HepG2 (cell line): ENCODE results near the gene ANKS3. TPM values are rescaled to one million over a fixed set of nuclear protein-coding genes. Genes with fewer than 3 reads are reported as not detected.
A peak's percentile ranks its signal among the peaks of the same experiment; 100 is the strongest.

Experiments
- AGO2 ChIP-seq: fragments of 200-400 bp; formaldehyde crosslinking; optimal IDR thresholded peaks from 2 replicates; pipeline ENCODE3; 2017; ENCODE audit warnings: mild to moderate bottlenecking, low read depth, low read length, moderate library complexity
- ARID2 ChIP-seq: sonication (generic); formaldehyde crosslinking; IDR thresholded peaks from 2 replicates; pipeline ENCODE4 v1.8.1; 2022; ENCODE audit warnings: mild to moderate bottlenecking, missing genetic modification reagents, borderline replicate concordance
- BRD4 ChIP-seq: sonication (generic); formaldehyde crosslinking; IDR thresholded peaks from 2 replicates; pipeline ENCODE4 v1.4.0; 2020; ENCODE audit warnings: missing genetic modification reagents
- FOXA1 ChIP-seq, 2 experiments: fragments of 450-650 bp in 1 of 2; sonication (generic) in 1 of 2; formaldehyde crosslinking in 1 of 2; IDR thresholded peaks; 2 replicates each; pipeline versions ENCODE4 v1.4.0 to v1.6.1; 2016 to 2020; ENCODE audit warnings: missing genetic modification reagents in 1 of 2
- JUNB ChIP-seq: sonication (generic); formaldehyde crosslinking; IDR thresholded peaks from 2 replicates; pipeline ENCODE4 v1.8.0; 2022; ENCODE audit warnings: missing genetic modification reagents, mild to moderate bottlenecking, borderline replicate concordance
- KDM5B ChIP-seq: sonication (generic); formaldehyde crosslinking; IDR thresholded peaks from 2 replicates; pipeline ENCODE4 v1.4.0; 2020; ENCODE audit warnings: missing genetic modification reagents, mild to moderate bottlenecking, borderline replicate concordance
- KLF12 ChIP-seq: sonication (generic); formaldehyde crosslinking; IDR thresholded peaks from 2 replicates; pipeline ENCODE4 v1.4.0; 2020; ENCODE audit warnings: missing genetic modification reagents, borderline replicate concordance
- MTA1 ChIP-seq: sonication (generic); formaldehyde crosslinking; IDR thresholded peaks from 2 replicates; pipeline ENCODE4 v1.4.0; 2020; ENCODE audit warnings: missing genetic modification reagents, mild to moderate bottlenecking, borderline replicate concordance
- NR2F6 ChIP-seq, 2 experiments: IDR thresholded peaks; 2 replicates each; pipeline ENCODE4 v1.6.1; 2016; ENCODE audit warnings: antibody characterized with exemption in 1 of 2, mild to moderate bottlenecking in 1 of 2
- POLR2AphosphoS5 ChIP-seq: IDR thresholded peaks from 2 replicates; pipeline ENCODE4 v1.6.1; 2012; ENCODE audit warnings: low read depth, low read length
- PPARG ChIP-seq: conservative IDR thresholded peaks from 2 replicates; pipeline ENCODE4 v1.6.1; 2016; ENCODE audit warnings: missing biosample characterization, missing genetic modification reagents
- RXRA ChIP-seq: sonication (generic); formaldehyde crosslinking; IDR thresholded peaks from 2 replicates; pipeline ENCODE4 v1.5.1; 2020; ENCODE audit warnings: missing genetic modification reagents
- SRF ChIP-seq: IDR thresholded peaks from 2 replicates; pipeline ENCODE4 v1.6.1; 2011; ENCODE audit warnings: mild to moderate bottlenecking, low read depth, low read length, moderate library complexity
- ZEB1 ChIP-seq: IDR thresholded peaks from 2 replicates; pipeline ENCODE4 v1.6.1; 2012; ENCODE audit warnings: mild to moderate bottlenecking, low read depth, inconsistent platforms; ENCODE audit not compliant: insufficient replicate concordance
- ZNF317 ChIP-seq: sonication (generic); formaldehyde crosslinking; IDR thresholded peaks from 2 replicates; pipeline ENCODE4 v1.5.0; 2020; ENCODE audit warnings: mild to moderate bottlenecking, missing genetic modification reagents
- ZSCAN29 ChIP-seq: sonication (generic); formaldehyde crosslinking; conservative IDR thresholded peaks from 2 replicates; pipeline ENCODE4 v1.4.0; 2020; ENCODE audit warnings: mild to moderate bottlenecking, missing genetic modification reagents
- polyA plus RNA-seq, 8 experiments: library from polyadenylated mRNA; depleted of rRNA in 3 of 8; stranded (reverse) in 7 of 8; unstranded in 1 of 8; fragments of >200 nt; fragmentation: Illumina TruSeq in 4 of 8; extraction: Trizol in 4 of 8; gene quantifications; 2 replicates each; pipeline versions ENCODE4 v1.2.1 to v1.2.3, GENCODE V29; 2011 to 2016; ENCODE audit warnings: low read depth in 4 of 8, missing spikeins in 1 of 8, mixed read lengths in 1 of 8; ENCODE audit not compliant: insufficient read depth in 1 of 8
- total RNA-seq, 5 experiments: library from RNA; depleted of rRNA; stranded (reverse); fragments of >200 nt; fragmentation: Illumina TruSeq; extraction: Trizol; gene quantifications; 2 replicates each; pipeline ENCODE4 v1.2.3, GENCODE V29; 2016; ENCODE audit warnings: low read depth in 1 of 5
- TF ChIP-seq, protein P1 (sequence below): sonication (generic); formaldehyde crosslinking; IDR thresholded peaks from 2 replicates; pipeline ENCODE4 v1.8.1; 2023; ENCODE audit warnings: mild to moderate bottlenecking, missing genetic modification reagents
- TF ChIP-seq, protein P2 (sequence below): sonication (generic); formaldehyde crosslinking; IDR thresholded peaks from 2 replicates; pipeline ENCODE4 v1.4.0; 2020; ENCODE audit warnings: missing genetic modification reagents
- TF ChIP-seq, protein P3 (sequence below): IDR thresholded peaks from 2 replicates; pipeline ENCODE4 v1.6.1; 2016; ENCODE audit warnings: low read depth, control low read depth
- TF ChIP-seq, protein P4 (sequence below): sonication (generic); formaldehyde crosslinking; IDR thresholded peaks from 2 replicates; pipeline ENCODE4 v1.5.0; 2020; ENCODE audit warnings: mild to moderate bottlenecking, missing genetic modification reagents

ANKS3 gene
- total and polyA plus RNA-seq, 2 of the 13 experiments (the other 11 are each of a cell fraction or from before 2014, with no cell fraction given), result 11.4 to 15.9 TPM

DNA sequence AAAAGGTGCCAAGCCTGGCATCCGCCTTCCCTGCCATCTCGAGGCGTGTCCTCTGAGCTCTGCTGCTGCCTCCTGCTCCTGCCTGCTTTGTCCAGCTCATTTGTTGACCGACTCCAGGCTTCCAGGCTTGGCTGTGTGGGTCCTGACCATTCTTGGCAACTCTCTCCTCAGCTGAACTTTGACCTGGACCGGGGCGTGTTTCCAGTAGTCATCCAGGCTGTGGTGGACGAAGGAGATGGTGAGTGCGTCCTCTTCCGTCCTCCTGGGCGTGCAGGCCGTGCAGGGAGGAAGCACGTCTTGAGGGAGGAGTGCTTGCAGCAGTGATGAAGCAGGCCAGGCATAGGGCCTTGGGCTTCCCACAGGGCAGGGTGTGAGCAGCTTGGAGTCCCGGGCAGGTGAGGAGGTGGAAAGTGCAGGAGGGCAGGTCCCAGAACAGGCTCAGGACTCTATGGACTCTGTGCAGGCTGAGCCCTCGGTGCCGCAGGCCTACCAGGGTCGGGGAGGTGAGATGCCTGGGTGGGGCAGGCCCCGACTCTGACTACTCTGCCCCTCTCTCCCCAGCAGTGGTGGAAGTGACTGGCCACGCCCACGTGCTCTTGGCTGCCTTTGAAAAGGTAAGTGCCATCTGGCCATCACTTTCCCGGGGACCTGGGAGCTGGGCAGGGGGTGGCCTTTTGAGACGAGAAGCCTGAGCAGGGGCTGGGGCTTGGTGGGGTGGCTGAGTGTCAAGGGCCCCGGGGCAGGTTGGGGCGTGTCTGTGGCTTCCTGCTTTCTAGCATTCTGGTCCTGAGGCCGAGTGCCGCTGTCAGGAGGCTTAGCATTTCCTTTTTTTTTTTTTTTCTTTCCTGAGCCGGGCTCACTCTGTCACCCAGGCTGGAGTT, 69.3 kb downstream of the ANKS3 start (continued):
- TF ChIP-seq NR2F6 (IDR thresholded peaks at IDR 0.05) (no peak), NR2F6 (CRISPR knock-in tag; IDR thresholded peaks at IDR 0.05) (peak; percentile 66; the same call in 1 of the 2 replicates), KLF12 (0 out of 2 replicates have a peak, but pooled peaks have one; percentile 55), ZNF317 (peak; percentile 4; the same call in 1 of the 2 replicates), KDM5B (peak; percentile 8; the same call in 1 of the 2 replicates), POLR2AphosphoS5 (peak; percentile 47; the same call in 1 of the 2 replicates), RXRA (CRISPR knock-in tag) (no peak), JUNB (CRISPR knock-in tag) (0 out of 2 replicates have a peak, but pooled peaks have one; percentile 24), ARID2 (0 out of 2 replicates have a peak, but pooled peaks have one; percentile 60), BRD4 (CRISPR knock-in tag) (peak; percentile 35; the same call in 1 of the 2 replicates), ZSCAN29 (0 out of 2 replicates have a peak, but pooled peaks have one; percentile 34), PPARG (CRISPR knock-in tag) (no peak; the same call in 1 of the 2 replicates), AGO2 (peak; percentile 19), FOXA1 (IDR thresholded peaks at IDR 0.05) (no peak), FOXA1 (CRISPR knock-in tag; IDR thresholded peaks at IDR 0.05) (peak; percentile 12; the same call in 1 of the 2 replicates), ZEB1 (peak; percentile 9), SRF (0 out of 2 replicates have a peak, but pooled peaks have one; percentile 69), MTA1 (CRISPR knock-in tag) (0 out of 2 replicates have a peak, but pooled peaks have one; percentile 32)
- TF ChIP-seq, protein P1, sequence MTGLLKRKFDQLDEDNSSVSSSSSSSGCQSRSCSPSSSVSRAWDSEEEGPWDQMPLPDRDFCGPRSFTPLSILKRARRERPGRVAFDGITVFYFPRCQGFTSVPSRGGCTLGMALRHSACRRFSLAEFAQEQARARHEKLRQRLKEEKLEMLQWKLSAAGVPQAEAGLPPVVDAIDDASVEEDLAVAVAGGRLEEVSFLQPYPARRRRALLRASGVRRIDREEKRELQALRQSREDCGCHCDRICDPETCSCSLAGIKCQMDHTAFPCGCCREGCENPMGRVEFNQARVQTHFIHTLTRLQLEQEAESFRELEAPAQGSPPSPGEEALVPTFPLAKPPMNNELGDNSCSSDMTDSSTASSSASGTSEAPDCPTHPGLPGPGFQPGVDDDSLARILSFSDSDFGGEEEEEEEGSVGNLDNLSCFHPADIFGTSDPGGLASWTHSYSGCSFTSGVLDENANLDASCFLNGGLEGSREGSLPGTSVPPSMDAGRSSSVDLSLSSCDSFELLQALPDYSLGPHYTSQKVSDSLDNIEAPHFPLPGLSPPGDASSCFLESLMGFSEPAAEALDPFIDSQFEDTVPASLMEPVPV (CRISPR knock-in tag), result peak; percentile 61; the same call in 1 of the 2 replicates
- TF ChIP-seq, protein P2, sequence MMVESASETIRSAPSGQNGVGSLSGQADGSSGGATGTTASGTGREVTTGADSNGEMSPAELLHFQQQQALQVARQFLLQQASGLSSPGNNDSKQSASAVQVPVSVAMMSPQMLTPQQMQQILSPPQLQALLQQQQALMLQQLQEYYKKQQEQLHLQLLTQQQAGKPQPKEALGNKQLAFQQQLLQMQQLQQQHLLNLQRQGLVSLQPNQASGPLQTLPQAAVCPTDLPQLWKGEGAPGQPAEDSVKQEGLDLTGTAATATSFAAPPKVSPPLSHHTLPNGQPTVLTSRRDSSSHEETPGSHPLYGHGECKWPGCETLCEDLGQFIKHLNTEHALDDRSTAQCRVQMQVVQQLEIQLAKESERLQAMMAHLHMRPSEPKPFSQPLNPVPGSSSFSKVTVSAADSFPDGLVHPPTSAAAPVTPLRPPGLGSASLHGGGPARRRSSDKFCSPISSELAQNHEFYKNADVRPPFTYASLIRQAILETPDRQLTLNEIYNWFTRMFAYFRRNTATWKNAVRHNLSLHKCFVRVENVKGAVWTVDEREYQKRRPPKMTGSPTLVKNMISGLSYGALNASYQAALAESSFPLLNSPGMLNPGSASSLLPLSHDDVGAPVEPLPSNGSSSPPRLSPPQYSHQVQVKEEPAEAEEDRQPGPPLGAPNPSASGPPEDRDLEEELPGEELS (CRISPR knock-in tag), result 0 out of 2 replicates have a peak, but pooled peaks have one; percentile 27
- TF ChIP-seq, protein P3, sequence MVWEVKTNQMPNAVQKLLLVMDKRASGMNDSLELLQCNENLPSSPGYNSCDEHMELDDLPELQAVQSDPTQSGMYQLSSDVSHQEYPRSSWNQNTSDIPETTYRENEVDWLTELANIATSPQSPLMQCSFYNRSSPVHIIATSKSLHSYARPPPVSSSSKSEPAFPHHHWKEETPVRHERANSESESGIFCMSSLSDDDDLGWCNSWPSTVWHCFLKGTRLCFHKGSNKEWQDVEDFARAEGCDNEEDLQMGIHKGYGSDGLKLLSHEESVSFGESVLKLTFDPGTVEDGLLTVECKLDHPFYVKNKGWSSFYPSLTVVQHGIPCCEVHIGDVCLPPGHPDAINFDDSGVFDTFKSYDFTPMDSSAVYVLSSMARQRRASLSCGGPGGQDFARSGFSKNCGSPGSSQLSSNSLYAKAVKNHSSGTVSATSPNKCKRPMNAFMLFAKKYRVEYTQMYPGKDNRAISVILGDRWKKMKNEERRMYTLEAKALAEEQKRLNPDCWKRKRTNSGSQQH (CRISPR knock-in tag), result no peak
- TF ChIP-seq, protein P4, sequence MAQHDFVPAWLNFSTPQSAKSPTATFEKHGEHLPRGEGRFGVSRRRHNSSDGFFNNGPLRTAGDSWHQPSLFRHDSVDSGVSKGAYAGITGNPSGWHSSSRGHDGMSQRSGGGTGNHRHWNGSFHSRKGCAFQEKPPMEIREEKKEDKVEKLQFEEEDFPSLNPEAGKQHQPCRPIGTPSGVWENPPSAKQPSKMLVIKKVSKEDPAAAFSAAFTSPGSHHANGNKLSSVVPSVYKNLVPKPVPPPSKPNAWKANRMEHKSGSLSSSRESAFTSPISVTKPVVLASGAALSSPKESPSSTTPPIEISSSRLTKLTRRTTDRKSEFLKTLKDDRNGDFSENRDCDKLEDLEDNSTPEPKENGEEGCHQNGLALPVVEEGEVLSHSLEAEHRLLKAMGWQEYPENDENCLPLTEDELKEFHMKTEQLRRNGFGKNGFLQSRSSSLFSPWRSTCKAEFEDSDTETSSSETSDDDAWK (CRISPR knock-in tag), result no peak
